GM23338 (cell line): Measurements from ENCODE around the gene KIF5A. TPM values are rescaled to one million over a fixed set of nuclear protein-coding genes. Genes with fewer than 3 reads are reported as not detected.

Experiments used
- ATAC-seq: fragments of 200-7000 bp; cut with Tn5 transposase; 3 replicates; pipeline ENCODE4 v1.9.1; 2020
- DNase-seq: peaks from one replicate; pipeline ENCODE4 v3.0.0-alpha.2; 2015; ENCODE audit warnings: low spot score
- H2AFZ ChIP-seq: fragments of 200-600 bp; sonication (generic); 2 replicates; pipeline ENCODE4 v1.8.0; 2016; ENCODE audit warnings: antibody characterized with exemption, mild to moderate bottlenecking, moderate library complexity
- H3F3A ChIP-seq: fragments of 200-600 bp; sonication (generic); replicated peaks from 2 replicates; pipeline ENCODE4 v1.8.0; 2017; ENCODE audit warnings: antibody characterized with exemption, mixed run types, low read depth
- H3K27ac ChIP-seq: fragments of 200-600 bp; sonication (generic); 2 replicates; pipeline ENCODE4 v1.6.1; 2016; ENCODE audit warnings: low read depth
- H3K27me3 ChIP-seq: fragments of 200-600 bp; sonication (generic); 2 replicates; pipeline ENCODE4 v1.8.0; 2016; ENCODE audit warnings: mild to moderate bottlenecking, mixed run types, moderate library complexity; ENCODE audit not compliant: insufficient read depth
- H3K36me3 ChIP-seq: fragments of 200-600 bp; sonication (generic); 2 replicates; pipeline ENCODE4 v1.8.0; 2016; ENCODE audit warnings: mild to moderate bottlenecking; ENCODE audit not compliant: insufficient read depth
- H3K4me1 ChIP-seq: fragments of 200-600 bp; sonication (generic); 2 replicates; pipeline ENCODE4 v1.8.0; 2016; ENCODE audit warnings: mild to moderate bottlenecking, moderate library complexity; ENCODE audit not compliant: insufficient read depth
- H3K4me2 ChIP-seq: fragments of 200-600 bp; sonication (generic); 2 replicates; pipeline ENCODE4 v1.7.1; 2017; ENCODE audit warnings: mixed run types
- H3K4me3 ChIP-seq: fragments of 200-600 bp; sonication (generic); 2 replicates; pipeline ENCODE4 v1.6.1; 2016; ENCODE audit warnings: mixed run types
- H3K79me2 ChIP-seq: fragments of 200-600 bp; sonication (generic); replicated peaks from 2 replicates; pipeline ENCODE4 v1.8.0; 2017; ENCODE audit warnings: mild to moderate bottlenecking; ENCODE audit not compliant: insufficient read depth
- H3K9me2 ChIP-seq: fragments of 200-600 bp; sonication (generic); 2 replicates; pipeline ENCODE4 v1.8.0; 2017; ENCODE audit not compliant: insufficient read depth
- H4K20me1 ChIP-seq: fragments of 200-600 bp; sonication (generic); replicated peaks from 2 replicates; pipeline ENCODE4 v1.8.0; 2017; ENCODE audit warnings: mild to moderate bottlenecking; ENCODE audit not compliant: insufficient read depth
- H3K27ac Mint-ChIP-seq: 2 replicates; pipeline ENCODE4 v1.8.0; 2020; ENCODE audit warnings: inconsistent platforms, mild to moderate bottlenecking, moderate library complexity, mixed read lengths
- H3K27me3 Mint-ChIP-seq: 3 replicates; pipeline ENCODE4 v1.8.0; 2022; ENCODE audit warnings: low read depth, mild to moderate bottlenecking, moderate library complexity, mixed read lengths, inconsistent platforms; ENCODE audit not compliant: insufficient read depth, poor library complexity
- H3K36me3 Mint-ChIP-seq: 3 replicates; pipeline ENCODE4 v1.8.0; 2021; ENCODE audit warnings: low read depth, mild to moderate bottlenecking, inconsistent platforms, moderate library complexity, mixed read lengths
- H3K4me1 Mint-ChIP-seq: 3 replicates; pipeline ENCODE4 v1.8.0; 2020; ENCODE audit warnings: mild to moderate bottlenecking, inconsistent platforms, mixed read lengths
- H3K4me3 Mint-ChIP-seq: 3 replicates; pipeline ENCODE4 v1.8.0; 2021; ENCODE audit warnings: moderate library complexity, mild to moderate bottlenecking, inconsistent platforms, mixed read lengths
- H3K9me3 Mint-ChIP-seq: 3 replicates; pipeline ENCODE4 v1.8.0; 2020; ENCODE audit warnings: moderate library complexity, mild to moderate bottlenecking, inconsistent platforms, mixed read lengths
- CREB1 ChIP-seq: fragments of 250-450 bp; sonication (Bioruptor Pico); IDR thresholded peaks from 2 replicates; pipeline ENCODE4 v1.5.0; 2020; ENCODE audit warnings: low read depth, mild to moderate bottlenecking, moderate library complexity
- CTCF ChIP-seq, 2 experiments: fragments of 200-600 bp in 1 of 2; sonication (generic) in 1 of 2; conservative IDR thresholded peaks; 2 replicates each; pipeline versions ENCODE4 v1.5.1 to v1.6.1; 2016 to 2017; ENCODE audit warnings: antibody characterized with exemption in 2 of 2, low read depth in 2 of 2, mild to moderate bottlenecking in 2 of 2, moderate library complexity in 1 of 2
- ETS1 ChIP-seq: IDR thresholded peaks from 2 replicates; pipeline ENCODE4 v1.6.1; 2016; ENCODE audit warnings: antibody characterized with exemption
- EZH2phosphoT487 ChIP-seq: fragments of 200-600 bp; sonication (generic); IDR thresholded peaks from one replicate; pipeline ENCODE4 v1.8.1; 2018; ENCODE audit warnings: antibody characterized with exemption; ENCODE audit not compliant: unreplicated experiment
- JUNB ChIP-seq: IDR thresholded peaks from one replicate; pipeline ENCODE4 v1.6.1; 2016; ENCODE audit warnings: antibody characterized with exemption; ENCODE audit not compliant: unreplicated experiment
- NANOG ChIP-seq: IDR thresholded peaks from 2 replicates; pipeline ENCODE4 v1.6.1; 2016; ENCODE audit warnings: antibody characterized with exemption, borderline replicate concordance
- POLR2AphosphoS5 ChIP-seq: IDR thresholded peaks from 2 replicates; pipeline ENCODE4 v1.6.1; 2016; ENCODE audit warnings: antibody characterized with exemption, low read depth
- STAT1 ChIP-seq: IDR thresholded peaks from one replicate; pipeline ENCODE4 v1.6.1; 2016; ENCODE audit warnings: antibody characterized with exemption; ENCODE audit not compliant: unreplicated experiment
- ZNF114 ChIP-seq: fragments of 250-450 bp; sonication (Bioruptor Pico); IDR thresholded peaks from 2 replicates; pipeline ENCODE4 v1.5.0; 2020; ENCODE audit warnings: mild to moderate bottlenecking, moderate library complexity
- ZNF331 ChIP-seq: fragments of 250-450 bp; sonication (Bioruptor Pico); IDR thresholded peaks from 2 replicates; pipeline ENCODE4 v1.5.0; 2020; ENCODE audit warnings: low read depth, mild to moderate bottlenecking, moderate library complexity
- ZNF462 ChIP-seq: fragments of 250-450 bp; sonication (Bioruptor Pico); IDR thresholded peaks from 2 replicates; pipeline ENCODE4 v1.5.0; 2020; ENCODE audit warnings: mild to moderate bottlenecking, moderate library complexity
- polyA plus RNA-seq: library from polyadenylated mRNA; unstranded; fragments of >200 nt; fragmentation: Nextera tagmentation; extraction: Ambion mirVana; gene quantifications from 2 replicates; pipeline ENCODE4 v1.2.1, GENCODE V29; 2016
- total RNA-seq: library from RNA; depleted of rRNA; stranded (reverse); fragments of >200 nt; shearing (Covaris generic); gene quantifications from 2 replicates; pipeline ENCODE4 v1.2.3, GENCODE V29; 2014

The KIF5A gene
- total and polyA plus RNA-seq, 2 experiments from 2014 or later = 11.1 to 21.3 TPM

- no peak for TF ChIP-seq ZNF331 (CRISPR knock-in tag)
- no peak for TF ChIP-seq POLR2AphosphoS5
- TF ChIP-seq JUNB = no peak
- TF ChIP-seq CTCF (conservative IDR thresholded peaks at IDR 0.05; ENCODE audit: low read depth in 2 of 2) = no peak
- no peak for TF ChIP-seq CREB1 (CRISPR knock-in tag)
- TF ChIP-seq ETS1 = no peak
- TF ChIP-seq EZH2phosphoT487 = no peak
- no peak for TF ChIP-seq STAT1
- TF ChIP-seq ZNF114 (CRISPR knock-in tag) = no peak
- no peak for TF ChIP-seq ZNF462 (CRISPR knock-in tag)
- no peak for TF ChIP-seq NANOG
- Mint-ChIP-seq H3K27ac (no peak overlapping the region), H3K9me3 (no peaks in the 10 kb centered on the region), H3K27me3 (peaks cover 4% of the 10 kb centered on the region), H3K4me3 (no peak overlapping the region), H3K36me3 (peaks cover 56% of the 10 kb centered on the region), H3K4me1 (no peaks in the 10 kb centered on the region; the same call in 2 of the 3 replicates)
- Histone ChIP-seq H3K79me2 (no peaks in the 10 kb centered on the region), H3K27ac (no peak overlapping the region), H3K27me3 (no peaks in the 10 kb centered on the region), H3F3A (peaks cover 12% of the 10 kb centered on the region; the same call in 1 of the 2 replicates), H3K4me3 (no peak overlapping the region), H3K36me3 (peaks cover 5% of the 10 kb centered on the region), H3K9me2 (no peaks in the 10 kb centered on the region), H3K4me2 (no peak overlapping the region), H3K4me1 (no peaks in the 10 kb centered on the region), H2AFZ (no peak overlapping the region), H4K20me1 (peaks cover 10% of the 10 kb centered on the region)
- DNase-seq (no peak), ATAC-seq (no peak)
Observed at GRCh38 chr12:57577981-57578758, 28.3 kb downstream of the KIF5A start.
